ENCODE measurements around the gene LAMP2. TPM values are rescaled to one million over a fixed set of nuclear protein-coding genes. Genes with fewer than 3 reads are reported as not detected.
"Not testable (repeated sequence)": the region's sequence is repeated elsewhere in the genome, so short reads cannot be mapped to it uniquely, and the experiment has no call there.

The LAMP2 gene
- total RNA-seq, 4 donors from 2014 or later: 65.7 to 108 (median 75.6) TPM

GRCh38 chrX:120504569-120504968 lies 35.5 kb upstream of the LAMP2 start:
- no peaks in the 10 kb centered on the region for H3K27me3 ChIP-seq
- H3K4me1 ChIP-seq: no peaks in the 10 kb centered on the region
- TF ChIP-seq POLR2AphosphoS5 (IDR thresholded peaks at IDR 0.05): no peak
- TF ChIP-seq EP300 (IDR thresholded peaks at IDR 0.05): no peak
- no peak for TF ChIP-seq CTCF (IDR thresholded peaks at IDR 0.05)
- no peak for TF ChIP-seq POLR2A (IDR thresholded peaks at IDR 0.05)
- no peaks in the 10 kb centered on the region for H3K9me3 ChIP-seq
- no peak overlapping the region for H3K4me3 ChIP-seq
- 64 to 100% methylated on average over 1 of the region's 1 CpG for WGBS, 2 donors (ENCODE audit: low coverage in 1 of 2)
- no peaks in the 10 kb centered on the region for H3K36me3 ChIP-seq
- no peak overlapping the region for H3K27ac ChIP-seq
- ATAC-seq: no peak

- H3K4me1 ChIP-seq: no peaks in the 10 kb centered on the region
- 56 to 57% methylated on average over 2 to 3 of the region's 4 CpGs for WGBS, 2 donors (ENCODE audit: low coverage in 1 of 2)
- no peak overlapping the region for H3K27ac ChIP-seq
- no peaks in the 10 kb centered on the region for H3K9me3 ChIP-seq
- no peak overlapping the region for H3K4me3 ChIP-seq
- ATAC-seq: no peak
- H3K27me3 ChIP-seq: no peaks in the 10 kb centered on the region
- no peaks in the 10 kb centered on the region for H3K36me3 ChIP-seq
- TF ChIP-seq POLR2AphosphoS5 (IDR thresholded peaks at IDR 0.05) (no peak), EP300 (IDR thresholded peaks at IDR 0.05) (no peak), POLR2A (IDR thresholded peaks at IDR 0.05) (no peak), CTCF (IDR thresholded peaks at IDR 0.05) (no peak)
These were observed 30.4 kb upstream of the LAMP2 start for GRCh38 chrX:120499301-120500072.

- WGBS, 2 donors (ENCODE audit: low coverage in 1 of 2): no CpG with 5 or more reads among the region's 2 CpGs
- H3K4me1 ChIP-seq, H3K9me3 ChIP-seq, H3K27me3 ChIP-seq, H3K36me3 ChIP-seq, ATAC-seq, H3K27ac ChIP-seq, H3K4me3 ChIP-seq: not testable (repeated sequence)
These were observed 21.0 kb upstream of the LAMP2 start for GRCh38 chrX:120490119-120490518.

GRCh38 chrX:120486786-120487185 lies 17.7 kb upstream of the LAMP2 start:
- Histone ChIP-seq H3K27me3 (no peaks in the 10 kb centered on the region), H3K4me3 (no peak overlapping the region), H3K9me3 (no peaks in the 10 kb centered on the region), H3K36me3 (no peaks in the 10 kb centered on the region), H3K27ac (peak overlapping the region in 1 of 4 donors; percentile 88), H3K4me1 (peaks cover 0 to 10% (median 0%) of the 10 kb centered on the region in 3 donors)
- WGBS, 2 donors (ENCODE audit: low coverage in 1 of 2): 41 to 69% methylated on average over 9 of the region's 9 CpGs
- no peak for ATAC-seq
- no peak for TF ChIP-seq CTCF (IDR thresholded peaks at IDR 0.05)
- no peak for TF ChIP-seq POLR2AphosphoS5 (IDR thresholded peaks at IDR 0.05)
- TF ChIP-seq EP300 (IDR thresholded peaks at IDR 0.05): no peak

- Histone ChIP-seq H3K36me3 (no peaks in the 10 kb centered on the region), H3K27me3 (no peaks in the 10 kb centered on the region), H3K4me1 (peaks cover 0 to 10% (median 0%) of the 10 kb centered on the region in 3 donors), H3K4me3 (peak overlapping the region; percentile 38 to 54), H3K27ac (peak overlapping the region; percentile 77 to 91 (median 88)), H3K9me3 (no peaks in the 10 kb centered on the region)
- TF ChIP-seq POLR2AphosphoS5 (IDR thresholded peaks at IDR 0.05): peak; percentile 39
- no peak for TF ChIP-seq EP300 (IDR thresholded peaks at IDR 0.05)
- TF ChIP-seq CTCF (IDR thresholded peaks at IDR 0.05): peak; percentile 8 to 65 (median 64)
- peak in 1 of 2 donors; percentile 27 for TF ChIP-seq POLR2A (IDR thresholded peaks at IDR 0.05)
- 5 to 30% methylated on average over 5 to 16 of the region's 39 CpGs for WGBS, 2 donors (ENCODE audit: low coverage in 1 of 2)
- ATAC-seq: peak; percentile 89
These were observed 16.8 kb upstream of the LAMP2 start for GRCh38 chrX:120485638-120486520.
